ENCODE measurements around the gene CCDC78. TPM values are rescaled to one million over a fixed set of nuclear protein-coding genes. Genes with fewer than 3 reads are reported as not detected.
A peak's percentile ranks its signal among the peaks of the same experiment; 100 is the strongest.

Gene CCDC78
- total RNA-seq, 4 donors from 2014 or later, result 0.13 TPM; not detected in 3

GRCh38 chr16:724188-725040, 1.8 kb downstream of the CCDC78 start:
- Histone ChIP-seq H3K4me3 (no peak overlapping the region), H3K4me1 (peaks cover 0 to 64% (median 34%) of the 10 kb centered on the region in 3 donors), H3K27me3 (peaks cover 54% of the 10 kb centered on the region), H3K36me3 (peaks cover 0 to 9% of the 10 kb centered on the region in 2 donors), H3K27ac (no peak overlapping the region), H3K9me3 (no peaks in the 10 kb centered on the region)
- ATAC-seq, result no peak
- TF ChIP-seq, protein P1, sequence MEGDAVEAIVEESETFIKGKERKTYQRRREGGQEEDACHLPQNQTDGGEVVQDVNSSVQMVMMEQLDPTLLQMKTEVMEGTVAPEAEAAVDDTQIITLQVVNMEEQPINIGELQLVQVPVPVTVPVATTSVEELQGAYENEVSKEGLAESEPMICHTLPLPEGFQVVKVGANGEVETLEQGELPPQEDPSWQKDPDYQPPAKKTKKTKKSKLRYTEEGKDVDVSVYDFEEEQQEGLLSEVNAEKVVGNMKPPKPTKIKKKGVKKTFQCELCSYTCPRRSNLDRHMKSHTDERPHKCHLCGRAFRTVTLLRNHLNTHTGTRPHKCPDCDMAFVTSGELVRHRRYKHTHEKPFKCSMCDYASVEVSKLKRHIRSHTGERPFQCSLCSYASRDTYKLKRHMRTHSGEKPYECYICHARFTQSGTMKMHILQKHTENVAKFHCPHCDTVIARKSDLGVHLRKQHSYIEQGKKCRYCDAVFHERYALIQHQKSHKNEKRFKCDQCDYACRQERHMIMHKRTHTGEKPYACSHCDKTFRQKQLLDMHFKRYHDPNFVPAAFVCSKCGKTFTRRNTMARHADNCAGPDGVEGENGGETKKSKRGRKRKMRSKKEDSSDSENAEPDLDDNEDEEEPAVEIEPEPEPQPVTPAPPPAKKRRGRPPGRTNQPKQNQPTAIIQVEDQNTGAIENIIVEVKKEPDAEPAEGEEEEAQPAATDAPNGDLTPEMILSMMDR (IDR thresholded peaks at IDR 0.05), result no peak
- TF ChIP-seq POLR2A (IDR thresholded peaks at IDR 0.05) (no peak), POLR2AphosphoS5 (IDR thresholded peaks at IDR 0.05) (no peak), EP300 (IDR thresholded peaks at IDR 0.05) (no peak)
- 20% methylated on average over 1 of the region's 29 CpGs; no CpG with 5 or more reads in 1 of the 2 donors for WGBS, 2 donors (ENCODE audit: low coverage in 1 of 2)

GRCh38 chr16:723695-724094, 2.5 kb downstream of the CCDC78 start:
- Histone ChIP-seq H3K4me3 (no peak overlapping the region), H3K27me3 (peaks cover 47% of the 10 kb centered on the region), H3K4me1 (peaks cover 0 to 63% (median 33%) of the 10 kb centered on the region in 3 donors), H3K9me3 (no peaks in the 10 kb centered on the region), H3K36me3 (peaks cover 0 to 8% of the 10 kb centered on the region in 2 donors), H3K27ac (no peak overlapping the region)
- no CpG with 5 or more reads among the region's 9 CpGs for WGBS, 2 donors (ENCODE audit: low coverage in 1 of 2)
- no peak for ATAC-seq
- TF ChIP-seq EP300 (IDR thresholded peaks at IDR 0.05) (no peak), POLR2AphosphoS5 (IDR thresholded peaks at IDR 0.05) (no peak), POLR2A (IDR thresholded peaks at IDR 0.05) (no peak)
- TF ChIP-seq, protein P1 (IDR thresholded peaks at IDR 0.05), result no peak

GRCh38 chr16:722835-723633, 3.2 kb downstream of the CCDC78 start:
- no peak overlapping the region for H3K27ac ChIP-seq
- TF ChIP-seq, protein P1 (IDR thresholded peaks at IDR 0.05), result no peak
- H3K27me3 ChIP-seq, result peaks cover 40% of the 10 kb centered on the region
- H3K36me3 ChIP-seq, result peaks cover 0 to 8% of the 10 kb centered on the region in 2 donors
- H3K9me3 ChIP-seq, result no peaks in the 10 kb centered on the region
- no peak for ATAC-seq
- no peak overlapping the region for H3K4me3 ChIP-seq
- 50% methylated on average over 2 of the region's 24 CpGs; no CpG with 5 or more reads in 1 of the 2 donors for WGBS, 2 donors (ENCODE audit: low coverage in 1 of 2)
- H3K4me1 ChIP-seq, result peaks cover 0 to 57% (median 27%) of the 10 kb centered on the region in 3 donors

DNA sequence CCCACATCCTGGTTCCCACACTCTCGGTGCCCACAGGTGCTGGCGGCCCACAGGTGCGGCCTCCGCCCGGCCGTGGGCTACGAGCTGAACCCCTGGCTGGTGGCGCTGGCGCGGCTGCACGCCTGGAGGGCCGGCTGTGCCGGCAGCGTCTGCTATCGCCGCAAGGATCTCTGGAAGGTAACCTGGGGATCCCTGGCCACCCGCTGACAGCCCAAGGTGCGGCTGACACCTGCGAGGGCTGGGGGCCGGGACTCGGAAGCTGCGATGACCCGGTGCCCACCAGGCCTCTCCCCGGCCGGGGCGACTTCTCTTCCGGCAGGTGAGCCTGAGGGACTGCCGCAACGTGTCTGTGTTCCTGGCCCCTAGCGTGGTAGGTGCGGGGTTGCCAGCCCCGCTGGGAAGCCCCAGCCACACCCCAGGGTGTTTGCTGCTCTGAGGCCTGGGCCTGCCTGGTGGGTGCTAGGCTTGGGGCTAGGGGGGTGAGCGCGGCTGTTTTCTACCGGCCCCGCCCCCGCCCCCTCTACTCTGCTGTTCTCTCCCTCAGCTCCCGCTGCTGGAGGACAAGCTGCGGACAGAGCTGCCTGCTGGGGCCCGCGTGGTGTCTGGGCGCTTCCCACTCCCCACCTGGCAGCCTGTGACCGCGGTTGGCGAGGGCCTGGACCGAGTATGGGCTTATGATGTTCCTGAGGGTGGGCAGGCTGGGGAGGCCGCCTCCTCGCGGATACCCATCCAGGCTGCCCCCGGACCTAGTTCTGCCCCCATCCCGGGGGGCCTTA, 4.3 kb downstream of the CCDC78 start:
- Histone ChIP-seq H3K9me3 (no peaks in the 10 kb centered on the region), H3K27me3 (peaks cover 29% of the 10 kb centered on the region), H3K4me1 (peaks cover 0 to 55% (median 20%) of the 10 kb centered on the region in 3 donors), H3K4me3 (peak overlapping the region; percentile 48 to 82), H3K27ac (peak overlapping the region in 3 of 4 donors; percentile 88 to 89 (median 89)), H3K36me3 (peaks cover 0 to 12% of the 10 kb centered on the region in 2 donors)
- TF ChIP-seq POLR2A (IDR thresholded peaks at IDR 0.05), result no peak
- TF ChIP-seq, protein P1 (IDR thresholded peaks at IDR 0.05), result no peak
- no peak for TF ChIP-seq EP300 (IDR thresholded peaks at IDR 0.05)
- TF ChIP-seq POLR2AphosphoS5 (IDR thresholded peaks at IDR 0.05), result no peak
- WGBS, 2 donors (ENCODE audit: low coverage in 1 of 2), result no CpG with 5 or more reads among the region's 51 CpGs
- no peak for ATAC-seq
